ENCODE data around the gene CDHR5.

CDHR5 gene

DNA sequence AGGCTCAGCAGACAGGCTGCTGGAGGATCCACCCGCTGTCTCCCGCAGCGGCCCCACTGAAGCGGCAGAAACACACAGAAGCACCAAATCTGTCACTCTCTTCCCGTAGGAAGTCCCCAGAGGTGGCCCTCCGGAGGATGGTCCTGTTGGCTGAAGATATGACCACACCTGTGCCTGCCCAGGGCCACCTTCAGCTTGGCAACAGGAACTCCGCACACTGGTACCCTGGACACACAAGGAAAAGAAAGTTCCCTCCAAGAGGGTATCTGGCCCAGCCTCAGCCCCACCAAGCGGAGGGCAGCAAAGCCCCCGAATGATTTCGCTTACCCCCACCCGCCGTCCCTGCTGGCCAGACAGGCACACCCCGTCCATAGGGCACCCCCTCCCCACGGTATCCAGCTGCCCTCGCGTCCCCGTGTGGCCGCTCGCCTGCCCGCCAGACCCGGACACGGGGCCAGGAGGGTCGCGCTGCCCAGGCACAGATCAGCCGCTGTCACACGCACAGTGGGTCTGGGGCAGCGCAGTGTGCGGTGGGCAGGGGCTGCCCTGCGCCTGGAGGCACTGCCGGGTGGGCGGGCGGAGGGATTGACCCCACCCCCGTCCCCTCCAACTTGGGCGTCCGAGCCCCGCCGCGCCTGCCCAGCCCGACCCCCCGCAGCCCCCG, 57.0 kb downstream of the CDHR5 start:
- no peak for DNase-seq (ENCODE audit: low read depth)
- TF ChIP-seq, protein P1, sequence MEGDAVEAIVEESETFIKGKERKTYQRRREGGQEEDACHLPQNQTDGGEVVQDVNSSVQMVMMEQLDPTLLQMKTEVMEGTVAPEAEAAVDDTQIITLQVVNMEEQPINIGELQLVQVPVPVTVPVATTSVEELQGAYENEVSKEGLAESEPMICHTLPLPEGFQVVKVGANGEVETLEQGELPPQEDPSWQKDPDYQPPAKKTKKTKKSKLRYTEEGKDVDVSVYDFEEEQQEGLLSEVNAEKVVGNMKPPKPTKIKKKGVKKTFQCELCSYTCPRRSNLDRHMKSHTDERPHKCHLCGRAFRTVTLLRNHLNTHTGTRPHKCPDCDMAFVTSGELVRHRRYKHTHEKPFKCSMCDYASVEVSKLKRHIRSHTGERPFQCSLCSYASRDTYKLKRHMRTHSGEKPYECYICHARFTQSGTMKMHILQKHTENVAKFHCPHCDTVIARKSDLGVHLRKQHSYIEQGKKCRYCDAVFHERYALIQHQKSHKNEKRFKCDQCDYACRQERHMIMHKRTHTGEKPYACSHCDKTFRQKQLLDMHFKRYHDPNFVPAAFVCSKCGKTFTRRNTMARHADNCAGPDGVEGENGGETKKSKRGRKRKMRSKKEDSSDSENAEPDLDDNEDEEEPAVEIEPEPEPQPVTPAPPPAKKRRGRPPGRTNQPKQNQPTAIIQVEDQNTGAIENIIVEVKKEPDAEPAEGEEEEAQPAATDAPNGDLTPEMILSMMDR (IDR thresholded peaks at IDR 0.05; ENCODE audit: low read depth, low read length, missing control alignments), result no peak
- peak overlapping the region; percentile 48 for H3K4me3 ChIP-seq (ENCODE audit: low read depth, low read length)
- in situ Hi-C loops (cut with HindIII; ENCODE audit: low sequenced_read_pairs), result no loop called here

DNA sequence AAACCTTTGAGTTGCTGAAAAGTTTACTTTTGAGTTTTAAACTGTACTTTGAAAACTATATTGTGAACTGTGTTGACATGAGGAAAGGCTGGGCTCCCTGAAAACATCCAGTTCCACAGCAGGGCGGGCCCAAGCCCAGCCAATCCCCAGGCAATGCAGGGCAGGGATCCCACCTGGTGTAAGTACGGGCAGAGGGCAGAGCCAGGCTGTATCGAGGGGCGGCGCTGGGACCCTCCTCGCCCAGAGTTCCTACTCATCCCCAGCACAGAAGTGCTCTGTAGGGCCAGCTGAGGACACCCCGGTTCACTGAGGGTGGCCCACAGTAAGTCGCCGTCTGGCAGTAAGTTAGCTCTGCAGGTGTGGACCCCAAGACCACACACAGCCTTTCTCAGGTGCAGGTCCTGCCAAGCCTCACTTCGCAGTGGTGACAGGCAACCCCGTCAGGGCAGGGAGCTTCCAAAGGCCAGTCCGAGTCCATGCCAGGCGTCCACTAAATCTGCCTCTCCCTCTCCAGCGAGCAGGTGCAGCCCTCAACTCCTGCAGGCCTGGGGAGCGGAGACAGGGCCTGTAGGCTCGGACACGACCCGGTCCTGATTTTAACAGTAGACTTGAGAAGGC, 57.6 kb downstream of the CDHR5 start:
- TF ChIP-seq, protein P1 (IDR thresholded peaks at IDR 0.05; ENCODE audit: low read depth, low read length, missing control alignments), result no peak
- peak overlapping the region; percentile 48 for H3K4me3 ChIP-seq (ENCODE audit: low read depth, low read length)
- in situ Hi-C loops (cut with HindIII; ENCODE audit: low sequenced_read_pairs), result no loop called here
- DNase-seq (ENCODE audit: low read depth), result no peak

Data from astrocyte of the cerebellum (primary cell).